KMS-11 (cell line): Measurements from ENCODE around the gene DUS3L.

Source experiments
- H2AFZ ChIP-seq: fragments of 200-600 bp; sonication (generic); 2 replicates; pipeline ENCODE4 v1.6.1; 2016; ENCODE audit warnings: antibody characterized with exemption, mixed run types, low read depth
- H3K27ac ChIP-seq: fragments of 200-600 bp; sonication (generic); 2 replicates; pipeline ENCODE4 v1.6.1; 2016; ENCODE audit warnings: mild to moderate bottlenecking, mixed run types
- H3K27me3 ChIP-seq: fragments of 200-600 bp; sonication (generic); 2 replicates; pipeline ENCODE4 v1.6.1; 2017; ENCODE audit warnings: mild to moderate bottlenecking, low read depth, mixed run types, moderate library complexity; ENCODE audit not compliant: insufficient read depth
- H3K36me3 ChIP-seq: fragments of 200-600 bp; sonication (generic); 2 replicates; pipeline ENCODE4 v1.6.1; 2017; ENCODE audit warnings: mild to moderate bottlenecking, mixed run types; ENCODE audit not compliant: insufficient read depth
- H3K4me1 ChIP-seq: fragments of 200-600 bp; sonication (generic); 2 replicates; pipeline ENCODE4 v1.6.1; 2016; ENCODE audit warnings: mild to moderate bottlenecking, low read depth, mixed run types; ENCODE audit not compliant: poor library complexity, severe bottlenecking
- H3K4me2 ChIP-seq: fragments of 200-600 bp; sonication (generic); 2 replicates; pipeline ENCODE4 v1.7.0; 2016; ENCODE audit warnings: mild to moderate bottlenecking, mixed run types
- H3K4me3 ChIP-seq: fragments of 200-600 bp; sonication (generic); IDR thresholded peaks from 2 replicates; pipeline ENCODE4 v1.6.1; 2017; ENCODE audit warnings: low read depth, low read length, mixed read lengths; ENCODE audit not compliant: insufficient read depth
- H3K79me2 ChIP-seq: fragments of 200-600 bp; sonication (generic); 2 replicates; pipeline ENCODE4 v1.6.1; 2016; ENCODE audit warnings: low read depth, mixed run types; ENCODE audit not compliant: insufficient read depth
- H3K9ac ChIP-seq: fragments of 200-600 bp; sonication (generic); 2 replicates; pipeline ENCODE4 v1.6.1; 2016; ENCODE audit warnings: mild to moderate bottlenecking, mixed run types
- H4K20me1 ChIP-seq: fragments of 200-600 bp; sonication (generic); 2 replicates; pipeline ENCODE4 v1.6.1; 2016; ENCODE audit warnings: mild to moderate bottlenecking, mixed run types; ENCODE audit not compliant: insufficient read depth
- CTCF ChIP-seq: fragments of 200-600 bp; sonication (generic); conservative IDR thresholded peaks from 2 replicates; pipeline ENCODE4 v1.6.1; 2017; ENCODE audit warnings: low read depth, mild to moderate bottlenecking, antibody characterized with exemption, low read length, moderate library complexity, mixed read lengths

The DUS3L gene

GRCh38 chr19:5806133-5806489, 15.1 kb upstream of the DUS3L start:
- Histone ChIP-seq H2AFZ (no peak overlapping the region), H4K20me1 (no peaks in the 10 kb centered on the region), H3K4me2 (no peak overlapping the region; the same call in 1 of the 2 replicates), H3K36me3 (no peaks in the 10 kb centered on the region), H3K9ac (no peak overlapping the region), H3K4me1 (peaks cover 9% of the 10 kb centered on the region), H3K4me3 (no peak overlapping the region), H3K27ac (no peak overlapping the region), H3K79me2 (no peaks in the 10 kb centered on the region), H3K27me3 (peaks cover 3% of the 10 kb centered on the region; the same call in 1 of the 2 replicates)
- peak; percentile 21 for TF ChIP-seq CTCF

GRCh38 chr19:5805462-5806132, 14.6 kb upstream of the DUS3L start:
- H3K4me1 ChIP-seq: peaks cover 9% of the 10 kb centered on the region
- H3K27me3 ChIP-seq: peaks cover 3% of the 10 kb centered on the region; the same call in 1 of the 2 replicates
- no peaks in the 10 kb centered on the region for H4K20me1 ChIP-seq
- H3K36me3 ChIP-seq: no peaks in the 10 kb centered on the region
- no peaks in the 10 kb centered on the region for H3K79me2 ChIP-seq
- peak overlapping the region; percentile 38; the same call in 1 of the 2 replicates for H2AFZ ChIP-seq
- no peak overlapping the region for H3K9ac ChIP-seq
- TF ChIP-seq CTCF: peak; percentile 72
- no peak overlapping the region for H3K4me3 ChIP-seq
- H3K27ac ChIP-seq: no peak overlapping the region
- H3K4me2 ChIP-seq: peak overlapping the region; percentile 39

GRCh38 chr19:5804516-5805461, 13.8 kb upstream of the DUS3L start, which contains the start of gene NRTN:
NRTN (plus strand) TSS chr19:5805067; CDS start chr19:5824166, 19,099 bp downstream.
- Histone ChIP-seq H3K27me3 (peaks cover 3% of the 10 kb centered on the region; the same call in 1 of the 2 replicates), H3K4me3 (no peak within 1 kb of the TSS), H4K20me1 (no peaks in the 10 kb centered on the region), H3K4me2 (peak within 1 kb of the TSS; percentile 89), H3K4me1 (peaks cover 9% of the 10 kb centered on the region), H3K27ac (no peak within 1 kb of the TSS), H3K79me2 (no peaks in the 10 kb centered on the region), H3K36me3 (no peaks in the 10 kb centered on the region), H3K9ac (peak within 1 kb of the TSS; percentile 27; the same call in 1 of the 2 replicates), H2AFZ (peak within 1 kb of the TSS; percentile 98)
- TF ChIP-seq CTCF: no peak

DNA sequence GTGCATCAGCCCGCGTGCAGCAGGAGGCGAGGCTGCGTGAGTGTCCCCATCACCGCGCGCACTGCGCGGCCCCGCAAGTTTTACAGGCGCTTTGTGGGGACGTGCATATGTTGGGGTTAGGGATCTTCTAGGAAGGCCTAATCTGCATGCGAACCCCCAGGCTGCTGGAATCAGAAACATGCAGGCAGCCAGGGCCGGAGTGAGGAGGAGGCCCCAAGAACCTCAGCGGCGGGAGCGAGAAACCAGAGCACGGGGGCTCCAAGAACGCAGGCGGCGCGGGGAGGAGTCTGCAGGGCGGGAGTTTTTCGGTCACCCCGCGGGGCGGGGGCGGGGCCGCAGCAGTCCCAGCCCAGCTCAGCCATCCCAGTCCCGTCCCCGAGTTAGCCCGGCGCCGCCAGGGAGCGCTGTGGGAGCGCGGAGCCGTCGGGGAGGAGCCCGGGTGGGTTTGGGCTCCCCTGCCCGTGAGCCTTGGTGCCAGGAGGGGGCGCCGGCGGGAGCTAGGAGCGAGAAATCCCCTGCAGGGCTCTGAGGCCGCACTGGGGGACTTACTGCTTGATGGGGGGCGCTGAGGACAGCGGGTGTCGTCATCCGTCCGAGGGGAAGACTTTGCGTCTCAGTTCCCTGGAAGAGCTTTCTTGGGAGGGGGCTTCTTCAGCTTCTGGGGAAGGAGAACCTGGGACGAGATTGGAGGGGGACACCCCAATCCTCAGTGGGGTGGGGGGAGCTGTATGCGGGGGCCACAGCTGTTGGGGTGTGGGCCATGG, 13.0 kb upstream of the DUS3L start:
- Histone ChIP-seq H3K27ac (no peak overlapping the region), H3K36me3 (no peaks in the 10 kb centered on the region), H3K4me1 (peaks cover 9% of the 10 kb centered on the region), H3K79me2 (no peaks in the 10 kb centered on the region), H3K27me3 (peaks cover 3% of the 10 kb centered on the region; the same call in 1 of the 2 replicates), H3K9ac (peak overlapping the region; percentile 27; the same call in 1 of the 2 replicates), H4K20me1 (no peaks in the 10 kb centered on the region), H3K4me2 (peak overlapping the region; percentile 89), H3K4me3 (no peak overlapping the region), H2AFZ (peak overlapping the region; percentile 98)
- TF ChIP-seq CTCF: peak; percentile 81
